ENCODE measurements around the gene NXPE1. TPM values are rescaled to one million over a fixed set of nuclear protein-coding genes. Genes with fewer than 3 reads are reported as not detected.

NXPE1 gene
- total RNA-seq, 2 experiments from 2014 or later: not detected

- no peaks in the 10 kb centered on the region for H3K36me3 Mint-ChIP-seq (ENCODE audit: low read depth)
- no peaks in the 10 kb centered on the region for H3K4me1 Mint-ChIP-seq (ENCODE audit: low read depth)
- no peak for DNase-seq
- no peaks in the 10 kb centered on the region for H3K27me3 Mint-ChIP-seq (ENCODE audit: low read depth)
- CTCF ChIA-PET: no interaction called here
- intact Hi-C loops (cut with micrococcal nuclease): no loop called here
- no peak overlapping the region for H3K4me3 Mint-ChIP-seq
- H3K9me3 Mint-ChIP-seq: no peaks in the 10 kb centered on the region
- H3K27ac Mint-ChIP-seq: no peak overlapping the region
Observed at GRCh38 chr11:114553642-114554041, 6.0 kb downstream of the NXPE1 start.

- H3K27me3 Mint-ChIP-seq (ENCODE audit: low read depth): peaks cover 3% of the 10 kb centered on the region
- CTCF ChIA-PET: no interaction called here
- H3K27ac Mint-ChIP-seq: no peak overlapping the region
- intact Hi-C loops (cut with micrococcal nuclease): no loop called here
- H3K4me3 Mint-ChIP-seq: no peak overlapping the region
- DNase-seq: no peak
- H3K4me1 Mint-ChIP-seq (ENCODE audit: low read depth): no peaks in the 10 kb centered on the region
- H3K36me3 Mint-ChIP-seq (ENCODE audit: low read depth): no peaks in the 10 kb centered on the region
- no peaks in the 10 kb centered on the region for H3K9me3 Mint-ChIP-seq
Observed at GRCh38 chr11:114551060-114551459, 8.6 kb downstream of the NXPE1 start.

- no peak overlapping the region for H3K4me3 Mint-ChIP-seq
- CTCF ChIA-PET: no interaction called here
- H3K9me3 Mint-ChIP-seq: peaks cover 5% of the 10 kb centered on the region
- intact Hi-C loops (cut with micrococcal nuclease): no loop called here
- no peaks in the 10 kb centered on the region for H3K4me1 Mint-ChIP-seq (ENCODE audit: low read depth)
- H3K36me3 Mint-ChIP-seq (ENCODE audit: low read depth): no peaks in the 10 kb centered on the region
- no peak overlapping the region for H3K27ac Mint-ChIP-seq
- no peak for DNase-seq
- H3K27me3 Mint-ChIP-seq (ENCODE audit: low read depth): peaks cover 6% of the 10 kb centered on the region
Observed at GRCh38 chr11:114525682-114526081, 34.0 kb downstream of the NXPE1 start.

GRCh38 chr11:114524122-114524521 lies 35.6 kb downstream of the NXPE1 start:
- no peak overlapping the region for H3K4me3 Mint-ChIP-seq
- intact Hi-C loops (cut with micrococcal nuclease): no loop called here

GRCh38 chr11:114522818-114523217 lies 36.9 kb downstream of the NXPE1 start:
- H3K27me3 Mint-ChIP-seq (ENCODE audit: low read depth): peaks cover 6% of the 10 kb centered on the region
- no peak overlapping the region for H3K27ac Mint-ChIP-seq
- no peaks in the 10 kb centered on the region for H3K4me1 Mint-ChIP-seq (ENCODE audit: low read depth)
- H3K4me3 Mint-ChIP-seq: no peak overlapping the region
- intact Hi-C loops (cut with micrococcal nuclease): no loop called here
- H3K9me3 Mint-ChIP-seq: peaks cover 5% of the 10 kb centered on the region
- CTCF ChIA-PET: no interaction called here
- H3K36me3 Mint-ChIP-seq (ENCODE audit: low read depth): no peaks in the 10 kb centered on the region
- DNase-seq: no peak

More at GRCh38 chr11:114524122-114524521, 35.6 kb downstream of the NXPE1 start:
- no peaks in the 10 kb centered on the region for H3K36me3 Mint-ChIP-seq (ENCODE audit: low read depth)
- H3K27me3 Mint-ChIP-seq (ENCODE audit: low read depth): peaks cover 6% of the 10 kb centered on the region
- no peaks in the 10 kb centered on the region for H3K4me1 Mint-ChIP-seq (ENCODE audit: low read depth)
- CTCF ChIA-PET: no interaction called here
- no peak for DNase-seq
- peaks cover 5% of the 10 kb centered on the region for H3K9me3 Mint-ChIP-seq
- no peak overlapping the region for H3K27ac Mint-ChIP-seq

GRCh38 chr11:114511538-114511937 lies 48.1 kb downstream of the NXPE1 start:
- no peaks in the 10 kb centered on the region for H3K4me1 Mint-ChIP-seq (ENCODE audit: low read depth)
- H3K4me3 Mint-ChIP-seq: no peak overlapping the region
- peaks cover 2% of the 10 kb centered on the region for H3K9me3 Mint-ChIP-seq
- H3K27me3 Mint-ChIP-seq (ENCODE audit: low read depth): peaks cover 1% of the 10 kb centered on the region
- DNase-seq: no peak
- H3K27ac Mint-ChIP-seq: no peak overlapping the region
- no peaks in the 10 kb centered on the region for H3K36me3 Mint-ChIP-seq (ENCODE audit: low read depth)
- CTCF ChIA-PET: no interaction called here
- intact Hi-C loops (cut with micrococcal nuclease): no loop called here

GRCh38 chr11:114511079-114511478 lies 48.6 kb downstream of the NXPE1 start:
- Mint-ChIP-seq H3K4me3 (no peak overlapping the region), H3K4me1 (ENCODE audit: low read depth) (no peaks in the 10 kb centered on the region), H3K9me3 (peaks cover 2% of the 10 kb centered on the region), H3K27me3 (ENCODE audit: low read depth) (peaks cover 6% of the 10 kb centered on the region), H3K36me3 (ENCODE audit: low read depth) (peaks cover 1% of the 10 kb centered on the region), H3K27ac (no peak overlapping the region)
- CTCF ChIA-PET: no interaction called here
- no peak for DNase-seq
- intact Hi-C loops (cut with micrococcal nuclease): no loop called here

GRCh38 chr11:114501901-114502300 lies 57.8 kb downstream of the NXPE1 start:
- peaks cover 22% of the 10 kb centered on the region for H3K27me3 Mint-ChIP-seq (ENCODE audit: low read depth)
- H3K4me1 Mint-ChIP-seq (ENCODE audit: low read depth): no peaks in the 10 kb centered on the region
- H3K27ac Mint-ChIP-seq: no peak overlapping the region
- peaks cover 2% of the 10 kb centered on the region for H3K36me3 Mint-ChIP-seq (ENCODE audit: low read depth)
- CTCF ChIA-PET: no interaction called here
- intact Hi-C loops (cut with micrococcal nuclease): loop anchor here (10.0 kb wide), 1 partner anchor 57 kb away; no protein-coding TSS in a partner anchor
- no peak overlapping the region for H3K4me3 Mint-ChIP-seq
- H3K9me3 Mint-ChIP-seq: peaks cover 5% of the 10 kb centered on the region
- no peak for DNase-seq

- H3K4me3 Mint-ChIP-seq: no peak overlapping the region
- no peaks in the 10 kb centered on the region for H3K36me3 Mint-ChIP-seq (ENCODE audit: low read depth)
- no peak overlapping the region for H3K27ac Mint-ChIP-seq
- H3K4me1 Mint-ChIP-seq (ENCODE audit: low read depth): no peaks in the 10 kb centered on the region
- no peak for DNase-seq
- H3K27me3 Mint-ChIP-seq (ENCODE audit: low read depth): peaks cover 6% of the 10 kb centered on the region
- CTCF ChIA-PET: no interaction called here
- intact Hi-C loops (cut with micrococcal nuclease): loop anchor here (10.0 kb wide), 1 partner anchor 55 kb away; no protein-coding TSS in a partner anchor
- no peaks in the 10 kb centered on the region for H3K9me3 Mint-ChIP-seq
Observed at GRCh38 chr11:114499756-114500155, 59.9 kb downstream of the NXPE1 start.

- H3K27ac Mint-ChIP-seq: no peak overlapping the region
- no peak overlapping the region for H3K4me3 Mint-ChIP-seq
- CTCF ChIA-PET: no interaction called here
- peaks cover 2% of the 10 kb centered on the region for H3K9me3 Mint-ChIP-seq
- intact Hi-C loops (cut with micrococcal nuclease): no loop called here
- DNase-seq: no peak
- H3K4me1 Mint-ChIP-seq (ENCODE audit: low read depth): no peaks in the 10 kb centered on the region
- H3K27me3 Mint-ChIP-seq (ENCODE audit: low read depth): peaks cover 2% of the 10 kb centered on the region
- no peaks in the 10 kb centered on the region for H3K36me3 Mint-ChIP-seq (ENCODE audit: low read depth)
Observed at GRCh38 chr11:114496915-114497314, 62.8 kb downstream of the NXPE1 start.

- H3K4me1 Mint-ChIP-seq (ENCODE audit: low read depth): no peaks in the 10 kb centered on the region
- CTCF ChIA-PET: no interaction called here
- DNase-seq: no peak
- H3K27ac Mint-ChIP-seq: no peak overlapping the region
- peaks cover 3% of the 10 kb centered on the region for H3K36me3 Mint-ChIP-seq (ENCODE audit: low read depth)
- intact Hi-C loops (cut with micrococcal nuclease): no loop called here
- H3K4me3 Mint-ChIP-seq: no peak overlapping the region
- no peaks in the 10 kb centered on the region for H3K9me3 Mint-ChIP-seq
- peaks cover 2% of the 10 kb centered on the region for H3K27me3 Mint-ChIP-seq (ENCODE audit: low read depth)
Observed at GRCh38 chr11:114483929-114484328, 75.8 kb downstream of the NXPE1 start.

- H3K27ac Mint-ChIP-seq: no peak overlapping the region
- no peak for DNase-seq
- peaks cover 2% of the 10 kb centered on the region for H3K27me3 Mint-ChIP-seq (ENCODE audit: low read depth)
- intact Hi-C loops (cut with micrococcal nuclease): no loop called here
- H3K4me1 Mint-ChIP-seq (ENCODE audit: low read depth): no peaks in the 10 kb centered on the region
- H3K4me3 Mint-ChIP-seq: no peak overlapping the region
- CTCF ChIA-PET: no interaction called here
- H3K36me3 Mint-ChIP-seq (ENCODE audit: low read depth): no peaks in the 10 kb centered on the region
- H3K9me3 Mint-ChIP-seq: no peaks in the 10 kb centered on the region
Observed at GRCh38 chr11:114482114-114482513, 77.6 kb downstream of the NXPE1 start.

- no peak overlapping the region for H3K4me3 Mint-ChIP-seq
- intact Hi-C loops (cut with micrococcal nuclease): no loop called here
- no peaks in the 10 kb centered on the region for H3K4me1 Mint-ChIP-seq (ENCODE audit: low read depth)
- no peak for DNase-seq
- no peaks in the 10 kb centered on the region for H3K9me3 Mint-ChIP-seq
- H3K27ac Mint-ChIP-seq: no peak overlapping the region
- H3K36me3 Mint-ChIP-seq (ENCODE audit: low read depth): no peaks in the 10 kb centered on the region
- peaks cover 5% of the 10 kb centered on the region for H3K27me3 Mint-ChIP-seq (ENCODE audit: low read depth)
- CTCF ChIA-PET: no interaction called here
Observed at GRCh38 chr11:114479331-114479730, 80.3 kb downstream of the NXPE1 start.

GRCh38 chr11:114478768-114479167 lies 80.9 kb downstream of the NXPE1 start:
- Mint-ChIP-seq H3K4me1 (ENCODE audit: low read depth) (no peaks in the 10 kb centered on the region), H3K27ac (no peak overlapping the region), H3K9me3 (no peaks in the 10 kb centered on the region), H3K4me3 (no peak overlapping the region), H3K27me3 (ENCODE audit: low read depth) (peaks cover 5% of the 10 kb centered on the region), H3K36me3 (ENCODE audit: low read depth) (no peaks in the 10 kb centered on the region)
- DNase-seq: no peak
- CTCF ChIA-PET: no interaction called here
- intact Hi-C loops (cut with micrococcal nuclease): no loop called here

All from activated naive CD4-positive, alpha-beta T cell treated with anti-CD3 and anti-CD28 coated beads for 36 hours (primary cell).